Fibroblast of skin of back (primary cell): ENCODE results near the gene MICALL2.

Experiments
- DNase-seq: peaks from one replicate; pipeline ENCODE4 v3.0.0-alpha.2; 2013

The MICALL2 gene

GRCh38 chr7:1392556-1392955, 66.7 kb downstream of the MICALL2 start:
- no peak for DNase-seq

- DNase-seq: no peak
Observed at GRCh38 chr7:1391449-1391848, 67.8 kb downstream of the MICALL2 start.

DNA sequence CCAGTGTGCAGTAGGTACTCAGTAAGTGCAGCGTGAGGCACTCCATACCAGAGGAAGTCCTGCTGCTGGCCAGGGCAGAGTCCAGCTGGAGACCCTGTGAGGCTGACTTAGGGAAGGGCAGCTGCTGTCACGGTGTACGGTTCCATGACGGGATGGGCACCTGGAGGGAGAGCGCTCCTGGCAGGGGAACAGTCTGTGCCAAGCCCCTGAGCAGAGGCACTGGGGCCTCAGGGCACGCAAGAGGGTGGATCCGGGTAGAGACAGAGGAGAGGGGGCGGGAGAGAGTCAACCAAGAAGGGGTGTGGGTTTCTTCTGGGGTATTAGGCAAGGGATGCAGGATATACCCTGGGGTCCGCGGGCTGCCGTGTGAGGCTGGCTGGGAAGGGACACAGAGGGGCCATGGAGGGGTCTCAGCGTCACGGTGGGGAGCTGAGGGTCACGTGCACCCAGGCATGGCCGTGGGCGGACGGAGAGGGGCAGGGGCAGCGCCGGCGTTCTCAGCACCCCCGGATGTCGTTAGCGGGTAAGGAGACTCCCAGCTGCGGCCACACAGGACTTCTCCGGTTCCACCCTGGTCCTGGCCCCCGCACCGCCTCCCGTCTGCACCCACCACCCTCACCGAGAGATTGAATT, 70.5 kb downstream of the MICALL2 start:
- no peak for DNase-seq

DNA sequence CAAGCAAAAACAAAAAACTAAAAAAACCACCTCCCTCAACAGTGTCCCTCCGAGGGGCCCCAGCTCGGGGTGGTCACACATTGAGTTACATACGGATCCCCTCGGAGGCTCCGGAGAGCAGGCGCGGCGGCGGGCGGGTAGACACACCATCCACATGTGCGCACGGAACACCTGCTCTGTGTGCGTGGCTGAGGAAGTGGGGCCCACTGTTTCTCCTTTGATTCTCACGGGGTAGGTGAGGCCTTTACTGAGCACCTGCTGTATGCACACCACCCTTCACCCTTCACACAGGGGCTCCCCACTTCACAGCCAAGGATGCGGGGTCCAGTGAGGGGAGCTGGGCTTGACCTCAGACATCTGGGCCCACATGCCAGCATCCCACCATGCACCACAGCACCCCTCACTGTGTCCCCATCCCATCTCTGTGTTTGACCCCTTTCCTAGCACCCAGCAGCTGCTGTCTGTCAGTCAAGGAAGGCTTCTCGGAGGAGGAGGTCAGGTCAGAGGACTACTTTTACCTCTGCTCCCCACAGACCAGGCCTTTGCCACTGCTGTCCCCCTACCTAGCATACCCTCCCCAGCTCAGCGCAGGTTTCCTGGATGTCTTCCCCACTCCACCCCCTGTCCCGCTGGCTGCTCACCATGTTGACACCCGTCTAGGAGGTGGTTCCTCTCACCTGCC, 71.1 kb downstream of the MICALL2 start:
- no peak for DNase-seq

DNA sequence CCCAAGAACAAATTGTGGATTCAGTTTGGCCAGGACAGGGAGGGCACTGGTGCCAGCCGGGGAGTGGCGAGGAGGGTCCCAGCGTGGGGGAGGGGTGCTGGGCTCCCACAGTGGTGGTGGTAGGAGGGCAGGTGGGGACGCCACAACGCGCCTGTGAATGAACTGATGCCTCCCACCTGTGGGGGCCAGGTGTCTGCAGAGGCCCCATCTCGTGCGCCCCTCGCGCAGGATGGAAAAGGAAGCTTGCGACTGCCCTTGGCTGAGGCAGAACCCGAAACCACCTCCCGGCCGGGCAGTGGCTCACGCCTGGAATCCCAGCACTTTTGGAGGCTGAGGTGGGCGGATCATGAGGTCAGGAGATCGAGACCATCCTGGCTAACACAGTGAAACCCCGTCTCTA, 72.0 kb downstream of the MICALL2 start:
- no peak for DNase-seq

DNA sequence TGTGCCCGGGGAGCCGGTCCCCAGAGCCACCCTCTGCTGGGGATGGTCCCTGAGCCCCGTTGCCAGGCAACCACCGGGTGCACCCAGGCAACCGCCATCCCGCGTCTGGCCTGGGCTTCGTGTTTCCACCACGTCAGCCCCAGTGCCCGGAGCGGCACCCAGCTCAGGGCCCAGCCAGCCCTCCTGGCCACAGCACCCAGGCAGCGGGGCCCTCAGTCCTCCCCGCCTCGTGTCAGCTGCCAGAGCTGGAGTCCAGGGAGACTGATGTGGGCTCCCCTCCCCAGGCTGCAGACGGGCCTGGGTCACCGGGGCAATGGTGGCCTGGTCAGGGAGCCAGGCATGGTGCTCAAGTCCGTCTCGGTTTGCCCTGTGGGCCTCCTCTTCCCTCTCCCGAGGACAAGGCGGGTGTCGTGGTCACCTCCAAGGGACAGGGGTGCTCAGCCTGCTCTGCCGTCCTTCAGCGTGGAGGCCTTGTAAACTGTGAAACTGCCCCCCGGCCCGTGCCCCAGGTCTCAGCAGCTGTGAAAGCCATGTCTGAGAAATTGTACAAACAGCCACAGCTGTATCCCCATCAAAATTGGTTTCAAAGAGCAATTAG, 72.5 kb downstream of the MICALL2 start:
- no peak for DNase-seq

DNA sequence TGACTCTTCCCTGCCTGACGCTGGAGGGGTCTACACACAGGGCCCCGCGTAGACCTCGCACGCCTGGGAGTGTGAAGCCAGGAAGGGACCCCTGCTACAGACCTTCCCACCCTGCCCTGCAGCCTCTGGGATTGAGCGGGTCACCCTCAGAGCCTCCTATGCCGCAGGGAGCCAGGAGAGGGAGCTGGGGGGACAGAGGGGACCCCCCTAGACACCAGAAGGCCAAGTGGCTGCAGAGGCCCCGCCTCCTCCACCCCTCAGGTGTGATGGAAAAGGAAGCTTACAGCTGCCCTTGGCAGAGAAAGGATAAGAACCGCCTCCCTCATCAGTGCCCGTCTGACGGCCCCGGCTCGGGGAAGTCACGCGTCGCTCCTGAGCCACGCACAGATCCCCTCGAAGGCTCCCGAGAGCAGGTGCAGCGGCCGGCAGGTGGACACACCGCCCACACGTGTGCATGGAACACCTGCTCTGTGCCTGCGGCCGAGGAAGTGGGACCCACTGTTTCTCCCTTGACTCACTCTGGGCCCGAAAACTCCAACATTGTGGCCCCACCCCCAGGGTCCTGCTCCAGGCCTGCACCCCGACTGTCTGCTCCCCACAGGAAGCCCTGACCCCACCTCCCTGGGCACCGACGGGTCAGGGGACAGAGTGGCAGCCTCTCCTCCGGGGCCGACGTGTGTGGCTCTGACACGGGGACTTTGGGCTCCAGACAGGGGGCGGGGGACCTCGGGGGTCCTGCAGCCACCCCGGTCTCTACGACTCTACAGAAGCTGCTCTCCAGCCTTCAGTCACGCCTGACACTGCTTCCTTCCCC, 73.3 kb downstream of the MICALL2 start:
- no peak for DNase-seq

DNA sequence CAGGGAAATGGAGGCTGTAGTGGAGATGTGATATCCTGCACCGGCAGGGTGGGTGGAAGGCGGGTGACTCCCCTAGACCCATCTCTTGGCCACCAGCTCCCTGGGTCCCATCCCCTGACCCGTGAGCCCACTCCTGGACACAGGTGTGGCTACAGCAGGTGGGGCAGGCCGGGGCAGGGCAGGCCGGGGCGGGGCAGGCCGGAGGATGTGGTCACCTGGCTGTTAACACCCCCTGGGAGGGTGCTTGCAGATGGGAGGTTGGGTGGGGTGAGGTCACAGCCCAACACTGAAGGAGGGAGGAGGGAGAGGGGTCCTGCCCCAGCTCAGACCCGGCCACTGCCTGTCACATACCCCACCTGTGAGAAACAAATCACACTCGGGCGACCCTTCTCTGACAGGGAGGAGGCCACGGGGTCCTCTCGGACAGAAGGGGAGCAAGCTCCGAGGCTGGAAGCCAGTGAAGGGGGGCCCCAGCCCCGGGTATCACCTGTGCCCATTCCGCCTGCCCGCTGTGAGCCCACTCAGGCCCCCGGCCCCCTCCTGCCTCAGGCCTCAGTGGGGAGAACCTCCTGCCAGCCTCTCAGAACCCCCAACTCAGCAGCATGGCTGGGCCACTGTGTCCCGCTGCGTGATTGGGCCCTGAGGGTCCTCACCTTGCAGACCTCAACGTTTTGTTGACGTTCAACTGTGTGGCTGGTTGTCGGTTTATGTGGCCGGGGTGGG, 74.0 kb downstream of the MICALL2 start:
- DNase-seq: no peak
